Neural progenitor cell (in vitro differentiated cells): ENCODE data around the gene EPYC. TPM values are rescaled to one million over a fixed set of nuclear protein-coding genes. Genes with fewer than 3 reads are reported as not detected.

ENCODE experiments used
- DNase-seq: peaks from one replicate; pipeline ENCODE4 v3.0.0-alpha.2; 2016; ENCODE audit warnings: low spot score
- H2AFZ ChIP-seq: fragments of 200-600 bp; sonication (generic); replicated peaks from 2 replicates; pipeline ENCODE4 v1.6.1; 2016; ENCODE audit warnings: antibody characterized with exemption
- H3F3A ChIP-seq: fragments of 200-600 bp; sonication (generic); 2 replicates; pipeline ENCODE4 v1.6.1; 2016; ENCODE audit warnings: antibody characterized with exemption, low read depth
- H3K27ac ChIP-seq: fragments of 200-600 bp; sonication (generic); 2 replicates; pipeline ENCODE4 v1.5.1; 2016; ENCODE audit warnings: mild to moderate bottlenecking
- H3K27me3 ChIP-seq: fragments of 200-600 bp; sonication (generic); 2 replicates; pipeline ENCODE4 v1.6.1; 2016; ENCODE audit warnings: mild to moderate bottlenecking, moderate library complexity
- H3K36me3 ChIP-seq: fragments of 200-600 bp; sonication (generic); 2 replicates; pipeline ENCODE4 v1.5.1; 2016
- H3K4me1 ChIP-seq: fragments of 200-600 bp; sonication (generic); 2 replicates; pipeline ENCODE4 v1.6.1; 2016; ENCODE audit warnings: mixed run types
- H3K4me2 ChIP-seq: fragments of 200-600 bp; sonication (generic); 2 replicates; pipeline ENCODE4 v1.6.1; 2016
- H3K4me3 ChIP-seq: fragments of 200-600 bp; sonication (generic); 2 replicates; pipeline ENCODE4 v1.5.1; 2016
- H3K79me2 ChIP-seq: fragments of 200-600 bp; sonication (generic); 2 replicates; pipeline ENCODE4 v1.6.1; 2016; ENCODE audit warnings: low read depth
- H3K9ac ChIP-seq: fragments of 200-600 bp; sonication (generic); 2 replicates; pipeline ENCODE4 v1.6.1; 2016
- H3K9me3 ChIP-seq: fragments of 200-600 bp; sonication (generic); 2 replicates; pipeline ENCODE4 v1.5.1; 2016; ENCODE audit warnings: low read depth
- H4K20me1 ChIP-seq: fragments of 200-600 bp; sonication (generic); 2 replicates; pipeline ENCODE4 v1.6.1; 2016; ENCODE audit warnings: low read depth
- H3K27ac Mint-ChIP-seq: 3 replicates; pipeline ENCODE4 v1.8.0; 2021; ENCODE audit warnings: mixed read lengths
- H3K27me3 Mint-ChIP-seq: 2 replicates; pipeline ENCODE4 v1.8.0; 2022; ENCODE audit warnings: low read depth, mild to moderate bottlenecking, inconsistent platforms, moderate library complexity, mixed read lengths; ENCODE audit not compliant: insufficient read depth
- H3K36me3 Mint-ChIP-seq: 3 replicates; pipeline ENCODE4 v1.8.0; 2021; ENCODE audit warnings: mixed read lengths
- H3K4me1 Mint-ChIP-seq: 3 replicates; pipeline ENCODE4 v1.8.0; 2021; ENCODE audit warnings: mixed read lengths
- H3K4me3 Mint-ChIP-seq: 3 replicates; pipeline ENCODE4 v1.8.0; 2021; ENCODE audit warnings: mild to moderate bottlenecking, moderate library complexity, mixed read lengths
- H3K9me3 Mint-ChIP-seq: 3 replicates; pipeline ENCODE4 v1.8.0; 2020; ENCODE audit warnings: mixed read lengths
- EZH2 ChIP-seq: fragments of 200-600 bp; sonication (generic); IDR thresholded peaks from 2 replicates; pipeline ENCODE4 v1.6.1; 2017; ENCODE audit warnings: antibody characterized with exemption, mild to moderate bottlenecking, moderate library complexity
- EZH2phosphoT487 ChIP-seq: fragments of 200-600 bp; sonication (generic); IDR thresholded peaks from 2 replicates; pipeline ENCODE4 v1.6.1; 2017; ENCODE audit warnings: antibody characterized with exemption
- total RNA-seq: library from RNA; depleted of rRNA; stranded (reverse); fragments of >200 nt; gene quantifications from 2 replicates; pipeline ENCODE4 v1.2.3, GENCODE V29; 2015; ENCODE audit warnings: low replicate concordance
- TF ChIP-seq, protein P1 (sequence below): fragments of 200-600 bp; sonication (generic); IDR thresholded peaks from 2 replicates; pipeline ENCODE4 v1.5.1; 2017; ENCODE audit warnings: antibody characterized with exemption, mild to moderate bottlenecking

EPYC gene
- total RNA-seq, 1 donor from 2014 or later: not detected

DNA sequence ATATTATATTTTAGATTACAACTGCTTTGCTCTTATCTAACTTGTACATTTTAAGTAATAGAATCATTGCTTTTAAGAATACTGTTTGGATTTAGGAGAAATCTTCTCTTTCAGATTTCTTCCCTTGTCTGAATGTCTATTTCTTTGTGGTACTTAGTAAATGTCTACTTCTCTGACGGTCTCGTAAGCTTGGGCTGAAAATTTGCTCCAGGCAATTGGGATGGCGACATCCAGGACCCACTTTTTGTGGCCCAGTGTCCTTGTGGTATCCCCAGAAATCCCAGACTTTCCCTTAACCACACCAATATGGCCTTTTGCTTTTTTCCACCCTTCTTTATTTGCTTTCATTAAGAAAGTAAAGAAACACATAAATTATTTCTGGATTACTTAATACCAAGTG, 25.8 kb downstream of the EPYC start:
- Histone ChIP-seq H3K27ac (no peak overlapping the region), H4K20me1 (no peaks in the 10 kb centered on the region), H3K9me3 (no peaks in the 10 kb centered on the region), H3K27me3 (no peaks in the 10 kb centered on the region), H3K79me2 (no peaks in the 10 kb centered on the region), H2AFZ (no peak overlapping the region), H3K4me2 (no peak overlapping the region), H3K4me3 (no peak overlapping the region), H3K4me1 (no peaks in the 10 kb centered on the region), H3K36me3 (no peaks in the 10 kb centered on the region), H3F3A (no peaks in the 10 kb centered on the region), H3K9ac (no peak overlapping the region)
- TF ChIP-seq, protein P1, sequence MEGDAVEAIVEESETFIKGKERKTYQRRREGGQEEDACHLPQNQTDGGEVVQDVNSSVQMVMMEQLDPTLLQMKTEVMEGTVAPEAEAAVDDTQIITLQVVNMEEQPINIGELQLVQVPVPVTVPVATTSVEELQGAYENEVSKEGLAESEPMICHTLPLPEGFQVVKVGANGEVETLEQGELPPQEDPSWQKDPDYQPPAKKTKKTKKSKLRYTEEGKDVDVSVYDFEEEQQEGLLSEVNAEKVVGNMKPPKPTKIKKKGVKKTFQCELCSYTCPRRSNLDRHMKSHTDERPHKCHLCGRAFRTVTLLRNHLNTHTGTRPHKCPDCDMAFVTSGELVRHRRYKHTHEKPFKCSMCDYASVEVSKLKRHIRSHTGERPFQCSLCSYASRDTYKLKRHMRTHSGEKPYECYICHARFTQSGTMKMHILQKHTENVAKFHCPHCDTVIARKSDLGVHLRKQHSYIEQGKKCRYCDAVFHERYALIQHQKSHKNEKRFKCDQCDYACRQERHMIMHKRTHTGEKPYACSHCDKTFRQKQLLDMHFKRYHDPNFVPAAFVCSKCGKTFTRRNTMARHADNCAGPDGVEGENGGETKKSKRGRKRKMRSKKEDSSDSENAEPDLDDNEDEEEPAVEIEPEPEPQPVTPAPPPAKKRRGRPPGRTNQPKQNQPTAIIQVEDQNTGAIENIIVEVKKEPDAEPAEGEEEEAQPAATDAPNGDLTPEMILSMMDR: no peak
- no peak for TF ChIP-seq EZH2
- TF ChIP-seq EZH2phosphoT487: no peak
- Mint-ChIP-seq H3K27ac (no peak overlapping the region), H3K36me3 (no peaks in the 10 kb centered on the region), H3K4me1 (peaks cover 2% of the 10 kb centered on the region), H3K4me3 (no peak overlapping the region), H3K27me3 (no peaks in the 10 kb centered on the region), H3K9me3 (no peaks in the 10 kb centered on the region)
- DNase-seq: no peak

DNA sequence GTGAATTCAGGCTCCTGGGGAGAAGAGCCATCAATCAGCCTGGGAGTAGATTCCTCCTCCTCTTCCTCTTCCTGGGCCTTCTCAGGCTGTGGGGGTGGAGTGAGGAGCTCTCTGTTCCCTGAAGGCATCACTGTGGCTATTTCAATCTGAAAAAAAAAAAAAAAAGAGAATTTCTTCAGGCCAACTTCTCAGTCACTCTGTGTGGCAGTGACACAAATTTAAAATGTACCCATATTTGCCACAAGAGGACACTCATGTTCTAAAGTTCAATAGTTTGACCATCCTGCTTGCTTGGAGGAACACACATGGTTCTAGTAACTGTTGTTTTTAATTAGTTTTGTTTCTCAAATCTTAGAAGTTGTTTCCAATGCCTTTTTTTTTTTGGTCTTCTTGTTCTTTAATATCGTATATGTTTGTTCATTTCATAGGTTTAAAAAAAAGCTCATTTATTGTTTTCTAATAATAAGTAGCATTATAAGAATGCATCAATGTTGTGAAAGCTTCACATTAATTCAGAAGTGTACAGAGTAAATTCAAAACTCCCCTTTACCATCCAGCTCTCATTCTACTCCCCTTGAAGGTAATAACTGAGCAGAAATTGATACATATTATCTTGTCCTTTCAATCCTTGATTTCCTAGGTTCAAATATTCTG, 26.5 kb downstream of the EPYC start:
- TF ChIP-seq, protein P1: peak; percentile 69
- no peak for TF ChIP-seq EZH2phosphoT487
- TF ChIP-seq EZH2: no peak
- Histone ChIP-seq H3F3A (no peaks in the 10 kb centered on the region), H4K20me1 (no peaks in the 10 kb centered on the region), H3K27ac (no peak overlapping the region), H3K79me2 (no peaks in the 10 kb centered on the region), H2AFZ (no peak overlapping the region), H3K9me3 (no peaks in the 10 kb centered on the region), H3K36me3 (no peaks in the 10 kb centered on the region), H3K4me3 (no peak overlapping the region), H3K4me2 (no peak overlapping the region), H3K27me3 (no peaks in the 10 kb centered on the region), H3K9ac (no peak overlapping the region), H3K4me1 (no peaks in the 10 kb centered on the region)
- H3K27me3 Mint-ChIP-seq: no peaks in the 10 kb centered on the region
- H3K27ac Mint-ChIP-seq: no peak overlapping the region
- no peaks in the 10 kb centered on the region for H3K9me3 Mint-ChIP-seq
- no peaks in the 10 kb centered on the region for H3K36me3 Mint-ChIP-seq
- peak; percentile 55 for DNase-seq
- no peak overlapping the region for H3K4me3 Mint-ChIP-seq
- no peaks in the 10 kb centered on the region for H3K4me1 Mint-ChIP-seq

DNA sequence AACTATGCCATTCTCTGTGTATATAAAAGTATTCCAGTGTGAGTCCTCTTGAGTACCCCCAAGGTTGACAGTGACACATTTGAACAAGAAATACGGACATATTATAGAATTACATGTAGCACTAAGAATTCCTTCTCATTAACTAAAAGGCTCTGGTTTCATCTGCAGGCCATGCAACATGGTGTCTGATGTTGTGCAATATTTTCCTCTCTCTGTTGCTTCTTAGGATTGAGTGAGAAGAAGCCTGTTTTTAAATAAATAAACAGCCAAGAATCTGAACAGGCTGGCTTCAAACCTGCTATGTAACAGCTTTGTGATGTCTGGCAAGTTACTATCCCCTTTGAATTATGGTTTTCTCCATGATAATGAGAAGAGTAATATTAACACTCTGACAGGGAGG, 27.5 kb downstream of the EPYC start:
- Histone ChIP-seq H3K36me3 (no peaks in the 10 kb centered on the region), H3K27ac (no peak overlapping the region), H3K4me1 (no peaks in the 10 kb centered on the region), H2AFZ (no peak overlapping the region), H3K4me3 (no peak overlapping the region), H3K79me2 (no peaks in the 10 kb centered on the region), H3K27me3 (no peaks in the 10 kb centered on the region), H3K9me3 (no peaks in the 10 kb centered on the region), H4K20me1 (no peaks in the 10 kb centered on the region), H3K9ac (no peak overlapping the region), H3K4me2 (no peak overlapping the region), H3F3A (no peaks in the 10 kb centered on the region)
- Mint-ChIP-seq H3K36me3 (no peaks in the 10 kb centered on the region), H3K4me3 (no peak overlapping the region), H3K9me3 (no peaks in the 10 kb centered on the region), H3K27ac (no peak overlapping the region), H3K4me1 (no peaks in the 10 kb centered on the region), H3K27me3 (no peaks in the 10 kb centered on the region)
- no peak for DNase-seq
- no peak for TF ChIP-seq EZH2
- TF ChIP-seq EZH2phosphoT487: no peak
- TF ChIP-seq, protein P1: no peak
